Measurements from ENCODE around the gene STARD9. TPM values are rescaled to one million over a fixed set of nuclear protein-coding genes. Genes with fewer than 3 reads are reported as not detected.

Gene STARD9
- total RNA-seq, 1 experiment from 2014 or later: 5.0 TPM

GRCh38 chr15:42608110-42608531, 32.7 kb downstream of the STARD9 start:
- intact Hi-C loops (cut with micrococcal nuclease): no loop called here
- ChIA-PET RAD21 (ENCODE audit: low non-redundant PET in 1 of 2, low total read pairs in 2 of 2, uncharacterized antibody in 2 of 2, unreplicated experiment in 2 of 2) (no interaction called here), CTCF (no interaction called here), POLR2A (no interaction called here)
- no TSS peak for BruUV-seq (replicated peaks)
- Histone ChIP-seq H3K9ac (ENCODE audit: low read length) (no peak overlapping the region), H3K79me2 (ENCODE audit: insufficient read depth, low read length) (no peaks in the 10 kb centered on the region), H3K27me3 (ENCODE audit: insufficient read depth, low read length) (no peaks in the 10 kb centered on the region), H3K9me3 (ENCODE audit: control insufficient read depth in 1 of 2, insufficient read depth in 1 of 2, low read depth in 1 of 2, low read length in 2 of 2) (no peaks in the 10 kb centered on the region), H3K4me3 (replicated peaks in 1 of 2; ENCODE audit: low read depth in 1 of 2, low read length in 2 of 2) (no peak overlapping the region), H3K9me2 (ENCODE audit: insufficient read depth) (no peaks in the 10 kb centered on the region), H3K4me2 (ENCODE audit: low read length) (no peak overlapping the region), H2AFZ (ENCODE audit: low read depth, low read length, poor library complexity, severe bottlenecking) (no peak overlapping the region), H3K4me1 (ENCODE audit: control insufficient read depth in 1 of 2, insufficient read depth in 2 of 2, low read length in 2 of 2) (peaks cover 0 to 5% of the 10 kb centered on the region in 2 experiments; a peak in 2 of 4 replicates), H3K36me3 (ENCODE audit: control insufficient read depth in 1 of 2, insufficient read depth in 2 of 2, low read length in 2 of 2) (no peaks in the 10 kb centered on the region), H3K27ac (ENCODE audit: low read depth, low read length) (no peak overlapping the region), H4K20me1 (ENCODE audit: insufficient read depth) (no peaks in the 10 kb centered on the region)
- no peak for TF ChIP-seq JUND (IDR thresholded peaks at IDR 0.05)
- TF ChIP-seq EGR1 (IDR thresholded peaks at IDR 0.05; ENCODE audit: low read depth): no peak
- no peak for TF ChIP-seq YY1 (IDR thresholded peaks at IDR 0.05; ENCODE audit: extremely low read depth, insufficient replicate concordance, low read depth, low read length)
- no peak for TF ChIP-seq FOSL1 (IDR thresholded peaks at IDR 0.05; ENCODE audit: low read depth)
- no peak for TF ChIP-seq ZBTB33 (IDR thresholded peaks at IDR 0.05; ENCODE audit: extremely low read depth, insufficient replicate concordance, low read length)
- TF ChIP-seq POLR2AphosphoS5 (IDR thresholded peaks at IDR 0.05; ENCODE audit: low read depth, low read length): no peak
- TF ChIP-seq ZNF274 (IDR thresholded peaks at IDR 0.05; ENCODE audit: low read depth, low read length): no peak
- no peak for TF ChIP-seq SRF (IDR thresholded peaks at IDR 0.05; ENCODE audit: low read depth)
- no peak for TF ChIP-seq SP1 (IDR thresholded peaks at IDR 0.05; ENCODE audit: low read depth)
- ATAC-seq (no peak), DNase-seq (ENCODE audit: low read depth, low spot score) (no peak)
